Measurements from ENCODE around the gene DYNC1I1. TPM values are rescaled to one million over a fixed set of nuclear protein-coding genes. Genes with fewer than 3 reads are reported as not detected.

Gene DYNC1I1
- total and polyA plus RNA-seq, 2 of the 13 experiments (the other 11 are each of a cell fraction or from before 2014, with no cell fraction given) = not detected

DNA sequence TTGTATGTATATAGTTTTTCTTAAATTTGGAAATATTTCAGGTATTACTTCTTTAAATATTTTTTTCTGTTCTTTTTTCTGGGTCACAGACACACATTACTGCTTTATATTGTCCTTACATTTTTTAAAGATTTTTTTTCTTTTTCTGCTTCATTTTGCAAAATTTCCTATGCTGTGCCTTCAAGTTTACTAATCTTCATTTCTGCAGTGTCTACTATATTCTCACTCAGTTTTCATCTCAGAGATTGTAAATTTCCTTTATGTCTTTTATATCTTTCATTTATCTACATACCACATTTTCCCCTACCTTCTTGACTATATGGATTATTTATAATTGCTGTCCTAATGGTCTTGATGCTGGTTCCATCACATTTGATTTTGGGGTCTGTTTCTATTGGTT, 339.1 kb downstream of the DYNC1I1 start:
- no TSS peak for BruUV-seq (replicated peaks)
- Histone ChIP-seq H3K79me2 (ENCODE audit: insufficient read depth, low read length) (no peaks in the 10 kb centered on the region), H3K27ac (ENCODE audit: extremely low read length, insufficient read depth, low read length) (no peak overlapping the region), H3K4me1 (ENCODE audit: insufficient read depth, low read length) (no peaks in the 10 kb centered on the region), H2AFZ (ENCODE audit: low read length) (no peak overlapping the region), H3K9ac (ENCODE audit: insufficient read depth, low read depth, low read length) (no peak overlapping the region), H3K9me3 (ENCODE audit: low read length) (peaks cover 6% of the 10 kb centered on the region; the same call in 1 of the 2 replicates), H3K4me2 (ENCODE audit: low read depth, low read length) (no peak overlapping the region), H4K20me1 (ENCODE audit: insufficient read depth, low read length) (no peaks in the 10 kb centered on the region), H3K36me3 (replicated peaks in 1 of 2; ENCODE audit: control insufficient read depth in 1 of 2, insufficient read depth in 2 of 2, low read length in 2 of 2) (no peaks in the 10 kb centered on the region), H3K27me3 (ENCODE audit: control insufficient read depth in 1 of 2, insufficient read depth in 2 of 2, low read length in 2 of 2) (no peaks in the 10 kb centered on the region), H3K4me3 (replicated peaks in 1 of 3; ENCODE audit: insufficient read depth in 1 of 3, low read depth in 2 of 3, low read length in 3 of 3) (no peak overlapping the region)
- DNase-seq (ENCODE audit: low spot score) = no peak
- CTCF ChIA-PET (ENCODE audit: low intra/inter-chr PET ratio, low total read pairs) = no interaction called here
- POLR2A ChIA-PET = no interaction called here
- FAIRE-seq = no peak
- in situ Hi-C loops (cut with HindIII; ENCODE audit: extremely low pct_ligation_motif_present, low pct_unique_long_range_greater_than_20kb) (no loop called here), intact Hi-C loops (cut with micrococcal nuclease; ENCODE audit: unreplicated experiment) (no loop called here)
- no peak for ATAC-seq
- TF ChIP-seq TIGD3 (CRISPR knock-in tag; IDR thresholded peaks at IDR 0.05; ENCODE audit: borderline replicate concordance) (no peak), KDM1A (CRISPR knock-in tag; IDR thresholded peaks at IDR 0.05) (no peak), ZNF253 (CRISPR knock-in tag; IDR thresholded peaks at IDR 0.05; ENCODE audit: borderline replicate concordance) (no peak), SOX5 (CRISPR knock-in tag; IDR thresholded peaks at IDR 0.05; ENCODE audit: borderline replicate concordance) (no peak), MAX (IDR thresholded peaks at IDR 0.05) (no peak), HOXA9 (CRISPR knock-in tag; IDR thresholded peaks at IDR 0.05; ENCODE audit: borderline replicate concordance) (no peak), ZNF329 (CRISPR knock-in tag; IDR thresholded peaks at IDR 0.05; ENCODE audit: low read depth) (no peak), ZNF576 (CRISPR knock-in tag; IDR thresholded peaks at IDR 0.05) (no peak), ZNF687 (CRISPR knock-in tag; IDR thresholded peaks at IDR 0.05) (no peak), ASH2L (IDR thresholded peaks at IDR 0.05; ENCODE audit: insufficient read length, low read depth, low read length) (no peak), SKI (IDR thresholded peaks at IDR 0.05; ENCODE audit: partially characterized antibody) (no peak), MXD4 (CRISPR knock-in tag; IDR thresholded peaks at IDR 0.05) (no peak), ZNF724P (CRISPR knock-in tag; IDR thresholded peaks at IDR 0.05; ENCODE audit: borderline replicate concordance) (no peak)
- TF ChIP-seq, protein P1, sequence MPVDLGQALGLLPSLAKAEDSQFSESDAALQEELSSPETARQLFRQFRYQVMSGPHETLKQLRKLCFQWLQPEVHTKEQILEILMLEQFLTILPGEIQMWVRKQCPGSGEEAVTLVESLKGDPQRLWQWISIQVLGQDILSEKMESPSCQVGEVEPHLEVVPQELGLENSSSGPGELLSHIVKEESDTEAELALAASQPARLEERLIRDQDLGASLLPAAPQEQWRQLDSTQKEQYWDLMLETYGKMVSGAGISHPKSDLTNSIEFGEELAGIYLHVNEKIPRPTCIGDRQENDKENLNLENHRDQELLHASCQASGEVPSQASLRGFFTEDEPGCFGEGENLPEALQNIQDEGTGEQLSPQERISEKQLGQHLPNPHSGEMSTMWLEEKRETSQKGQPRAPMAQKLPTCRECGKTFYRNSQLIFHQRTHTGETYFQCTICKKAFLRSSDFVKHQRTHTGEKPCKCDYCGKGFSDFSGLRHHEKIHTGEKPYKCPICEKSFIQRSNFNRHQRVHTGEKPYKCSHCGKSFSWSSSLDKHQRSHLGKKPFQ (CRISPR knock-in tag; IDR thresholded peaks at IDR 0.05; ENCODE audit: insufficient replicate concordance) = no peak
- TF ChIP-seq, protein P2, sequence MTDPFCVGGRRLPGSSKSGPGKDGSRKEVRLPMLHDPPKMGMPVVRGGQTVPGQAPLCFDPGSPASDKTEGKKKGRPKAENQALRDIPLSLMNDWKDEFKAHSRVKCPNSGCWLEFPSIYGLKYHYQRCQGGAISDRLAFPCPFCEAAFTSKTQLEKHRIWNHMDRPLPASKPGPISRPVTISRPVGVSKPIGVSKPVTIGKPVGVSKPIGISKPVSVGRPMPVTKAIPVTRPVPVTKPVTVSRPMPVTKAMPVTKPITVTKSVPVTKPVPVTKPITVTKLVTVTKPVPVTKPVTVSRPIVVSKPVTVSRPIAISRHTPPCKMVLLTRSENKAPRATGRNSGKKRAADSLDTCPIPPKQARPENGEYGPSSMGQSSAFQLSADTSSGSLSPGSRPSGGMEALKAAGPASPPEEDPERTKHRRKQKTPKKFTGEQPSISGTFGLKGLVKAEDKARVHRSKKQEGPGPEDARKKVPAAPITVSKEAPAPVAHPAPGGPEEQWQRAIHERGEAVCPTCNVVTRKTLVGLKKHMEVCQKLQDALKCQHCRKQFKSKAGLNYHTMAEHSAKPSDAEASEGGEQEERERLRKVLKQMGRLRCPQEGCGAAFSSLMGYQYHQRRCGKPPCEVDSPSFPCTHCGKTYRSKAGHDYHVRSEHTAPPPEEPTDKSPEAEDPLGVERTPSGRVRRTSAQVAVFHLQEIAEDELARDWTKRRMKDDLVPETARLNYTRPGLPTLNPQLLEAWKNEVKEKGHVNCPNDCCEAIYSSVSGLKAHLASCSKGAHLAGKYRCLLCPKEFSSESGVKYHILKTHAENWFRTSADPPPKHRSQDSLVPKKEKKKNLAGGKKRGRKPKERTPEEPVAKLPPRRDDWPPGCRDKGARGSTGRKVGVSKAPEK (CRISPR knock-in tag; IDR thresholded peaks at IDR 0.05; ENCODE audit: borderline replicate concordance) = no peak

All from HepG2 (cell line).